ENCODE results near the gene SYNCRIP. TPM values are rescaled to one million over a fixed set of nuclear protein-coding genes. Genes with fewer than 3 reads are reported as not detected.
"Not testable (repeated sequence)": the region's sequence is repeated elsewhere in the genome, so short reads cannot be mapped to it uniquely, and the experiment has no call there.

Gene SYNCRIP
- 100 to 1,000 TPM; 155 to 201 (median 177) TPM for polyA plus RNA-seq (ENCODE audit: insufficient read length in 3 of 3)
- long read RNA-seq, donor 1, full-length matches to known transcripts = 7 of 24 reads
- long read RNA-seq, donor 1, partial matches to known transcripts = 17 of 24 reads
- long read RNA-seq, donor 1, other reads (novel, unspliced or antisense) = 0 of 24 reads
- long read RNA-seq, donor 2, full-length matches to known transcripts = 6 of 36 reads
- long read RNA-seq, donor 2, partial matches to known transcripts = 30 of 36 reads
- long read RNA-seq, donor 2, other reads (novel, unspliced or antisense) = 0 of 36 reads
- long read RNA-seq, donor 3, full-length matches to known transcripts = 7 of 82 reads
- long read RNA-seq, donor 3, partial matches to known transcripts = 75 of 82 reads
- long read RNA-seq, donor 3, other reads (novel, unspliced or antisense) = 0 of 82 reads
- long read RNA-seq, donor 4, full-length matches to known transcripts = 8 of 31 reads
- long read RNA-seq, donor 4, partial matches to known transcripts = 23 of 31 reads
- long read RNA-seq, donor 4, other reads (novel, unspliced or antisense) = 0 of 31 reads
- long read RNA-seq, donor 5 = 0 reads
- long read RNA-seq, donor 6, full-length matches to known transcripts = 9 of 69 reads
- long read RNA-seq, donor 6, partial matches to known transcripts = 60 of 69 reads
- long read RNA-seq, donor 6, other reads (novel, unspliced or antisense) = 0 of 69 reads
- long read RNA-seq, donor 7, full-length matches to known transcripts = 3 of 71 reads
- long read RNA-seq, donor 7, partial matches to known transcripts = 68 of 71 reads
- long read RNA-seq, donor 7, other reads (novel, unspliced or antisense) = 0 of 71 reads
- long read RNA-seq, donor 8 = 0 reads
- long read RNA-seq, donor 9, full-length matches to known transcripts = 9 of 26 reads
- long read RNA-seq, donor 9, partial matches to known transcripts = 17 of 26 reads
- long read RNA-seq, donor 9, other reads (novel, unspliced or antisense) = 0 of 26 reads
- long read RNA-seq, donor 10, full-length matches to known transcripts = 5 of 73 reads
- long read RNA-seq, donor 10, partial matches to known transcripts = 68 of 73 reads
- long read RNA-seq, donor 10, other reads (novel, unspliced or antisense) = 0 of 73 reads
- long read RNA-seq, donor 11, full-length matches to known transcripts = 8 of 32 reads
- long read RNA-seq, donor 11, partial matches to known transcripts = 24 of 32 reads
- long read RNA-seq, donor 11, other reads (novel, unspliced or antisense) = 0 of 32 reads
- long read RNA-seq, donor 12, full-length matches to known transcripts = 7 of 7 reads
- long read RNA-seq, donor 12, partial matches to known transcripts = 0 of 7 reads
- long read RNA-seq, donor 12, other reads (novel, unspliced or antisense) = 0 of 7 reads
- long read RNA-seq, donor 13 = 0 reads
- long read RNA-seq, donor 14, full-length matches to known transcripts = 5 of 27 reads
- long read RNA-seq, donor 14, partial matches to known transcripts = 22 of 27 reads
- long read RNA-seq, donor 14, other reads (novel, unspliced or antisense) = 0 of 27 reads
- long read RNA-seq, donor 15, full-length matches to known transcripts = 2 of 8 reads
- long read RNA-seq, donor 15, partial matches to known transcripts = 6 of 8 reads
- long read RNA-seq, donor 15, other reads (novel, unspliced or antisense) = 0 of 8 reads
- long read RNA-seq, donor 16, full-length matches to known transcripts = 33 of 151 reads
- long read RNA-seq, donor 16, partial matches to known transcripts = 118 of 151 reads
- long read RNA-seq, donor 16, other reads (novel, unspliced or antisense) = 0 of 151 reads

DNA sequence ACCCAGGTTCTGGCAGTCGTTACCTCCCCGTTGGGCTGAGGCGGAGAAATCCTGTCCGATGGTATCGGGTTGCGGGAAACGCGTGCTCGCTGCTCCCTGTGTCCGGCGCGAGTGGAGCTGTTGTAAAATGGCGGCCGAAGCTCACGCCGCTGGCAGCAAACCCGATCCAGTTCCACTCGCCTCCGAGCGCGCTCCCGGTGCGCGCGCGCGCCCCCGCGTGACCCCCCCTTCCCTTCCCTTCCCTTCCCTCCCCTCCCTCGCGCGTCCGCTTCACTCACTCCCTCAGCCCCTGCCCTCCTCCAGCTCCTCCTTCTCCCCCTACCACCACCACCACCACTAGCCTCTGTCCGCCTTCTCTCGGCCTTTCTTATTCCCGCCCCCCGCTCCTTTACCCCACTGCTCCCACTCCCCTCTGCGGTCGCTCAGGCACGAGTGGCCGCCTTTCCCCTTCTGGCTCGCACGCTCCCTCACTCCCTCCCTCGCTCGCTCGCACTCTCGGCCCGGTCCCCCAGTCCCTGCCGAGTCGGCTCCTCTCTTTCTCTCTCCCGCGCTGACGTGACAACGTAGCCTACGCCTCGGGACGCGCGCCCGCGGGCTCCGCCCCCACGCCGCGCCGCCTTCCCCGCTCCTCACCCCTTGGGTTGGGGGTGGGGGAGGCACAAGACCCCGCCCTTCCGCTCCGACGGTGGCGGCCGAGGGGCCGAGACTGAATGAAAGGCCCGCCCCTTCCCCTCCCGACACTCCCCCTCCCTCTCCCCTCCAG lies at the start of gene SYNCRIP:
Gene SYNCRIP, minus strand, starts transcription at position 113 of the 763 bp plus-strand sequence. CDS start 1,447 bp downstream, outside the sequence.
- peak; percentile 93 to 98 (median 97) for DNase-seq (ENCODE audit: extremely low read depth in 1 of 11, low read depth in 9 of 11, low spot score in 4 of 11)

DNA sequence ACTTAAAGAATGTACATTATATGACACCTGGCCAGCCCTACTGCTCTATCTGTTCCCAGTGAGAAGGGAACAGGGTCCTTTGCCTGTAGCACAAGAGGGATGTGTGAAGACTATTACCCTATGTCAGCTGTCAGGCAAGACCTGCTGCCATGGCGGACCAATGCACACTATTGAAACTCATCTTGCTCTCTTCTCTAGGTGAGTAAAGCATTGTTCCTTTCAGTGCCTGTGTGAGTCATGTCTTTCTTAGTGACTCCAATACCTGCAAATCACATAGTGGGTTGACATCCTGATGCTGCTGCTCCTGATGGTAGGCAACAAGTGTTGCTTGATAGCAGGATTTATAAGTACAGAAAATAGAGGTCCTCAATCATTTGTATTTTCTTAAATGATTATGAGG lies 48.8 kb upstream of the SYNCRIP start:
- DNase-seq (ENCODE audit: extremely low read depth in 1 of 11, low read depth in 9 of 11, low spot score in 4 of 11) = no peak

DNA sequence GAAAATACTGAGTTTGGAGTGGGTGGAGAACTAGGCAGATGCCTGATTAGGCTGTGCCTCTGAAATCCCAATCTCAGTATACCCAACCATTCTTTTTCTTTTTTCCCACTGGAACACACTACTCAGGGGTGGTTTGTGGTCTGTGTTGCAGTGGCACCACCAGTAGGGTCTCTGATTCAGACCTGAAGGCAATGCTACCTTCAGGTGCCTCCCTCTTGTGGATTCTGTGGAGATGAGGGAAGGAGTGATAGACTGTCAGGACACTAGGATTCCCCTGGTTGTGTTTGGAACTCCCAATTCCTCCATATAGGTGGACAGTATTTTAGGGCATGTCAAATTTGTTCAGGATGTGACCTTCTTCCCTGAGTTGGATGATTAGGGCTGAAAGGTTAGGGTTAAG lies 47.4 kb upstream of the SYNCRIP start:
- no peak for DNase-seq (ENCODE audit: extremely low read depth in 1 of 11, low read depth in 9 of 11, low spot score in 4 of 11)

DNA sequence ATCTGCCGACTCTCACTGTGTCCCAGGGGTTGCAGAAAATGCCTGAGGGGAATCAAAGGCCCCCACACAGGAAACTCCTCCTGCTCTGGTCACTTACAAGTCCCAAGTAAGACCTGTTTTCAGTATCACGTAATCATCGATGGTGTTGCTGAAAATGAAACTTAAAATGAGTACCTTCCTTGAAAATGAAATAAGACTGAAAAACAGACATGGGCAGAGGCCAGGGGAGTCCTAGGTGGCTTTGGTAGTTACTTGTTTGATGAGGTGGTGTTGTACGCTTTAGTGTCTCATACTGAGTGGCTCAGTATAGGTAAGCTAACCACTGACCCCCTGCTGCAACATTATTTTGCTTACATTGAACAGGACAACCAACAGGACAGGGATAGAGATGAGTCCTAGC lies 43.0 kb upstream of the SYNCRIP start:
- DNase-seq (ENCODE audit: extremely low read depth in 1 of 11, low read depth in 9 of 11, low spot score in 4 of 11) = no peak

DNA sequence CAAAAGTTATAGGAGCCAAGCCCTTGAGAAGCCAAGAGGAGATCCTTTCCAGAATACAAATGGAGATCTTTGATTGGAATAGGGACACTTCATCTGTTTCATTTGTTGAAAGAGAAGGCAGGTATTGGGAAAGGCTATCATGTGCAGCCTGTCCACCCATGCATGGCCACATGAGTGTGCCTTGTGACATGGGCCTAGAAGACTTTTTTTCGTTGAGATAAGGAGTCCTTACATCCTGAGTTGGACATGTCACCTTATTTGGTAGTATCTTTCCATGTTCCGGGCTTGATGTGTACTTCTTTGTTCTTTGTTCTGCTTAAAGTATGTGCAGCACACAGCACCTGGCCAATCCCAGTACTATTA lies 42.1 kb upstream of the SYNCRIP start:
- no peak for DNase-seq (ENCODE audit: extremely low read depth in 1 of 11, low read depth in 9 of 11, low spot score in 4 of 11)

DNA sequence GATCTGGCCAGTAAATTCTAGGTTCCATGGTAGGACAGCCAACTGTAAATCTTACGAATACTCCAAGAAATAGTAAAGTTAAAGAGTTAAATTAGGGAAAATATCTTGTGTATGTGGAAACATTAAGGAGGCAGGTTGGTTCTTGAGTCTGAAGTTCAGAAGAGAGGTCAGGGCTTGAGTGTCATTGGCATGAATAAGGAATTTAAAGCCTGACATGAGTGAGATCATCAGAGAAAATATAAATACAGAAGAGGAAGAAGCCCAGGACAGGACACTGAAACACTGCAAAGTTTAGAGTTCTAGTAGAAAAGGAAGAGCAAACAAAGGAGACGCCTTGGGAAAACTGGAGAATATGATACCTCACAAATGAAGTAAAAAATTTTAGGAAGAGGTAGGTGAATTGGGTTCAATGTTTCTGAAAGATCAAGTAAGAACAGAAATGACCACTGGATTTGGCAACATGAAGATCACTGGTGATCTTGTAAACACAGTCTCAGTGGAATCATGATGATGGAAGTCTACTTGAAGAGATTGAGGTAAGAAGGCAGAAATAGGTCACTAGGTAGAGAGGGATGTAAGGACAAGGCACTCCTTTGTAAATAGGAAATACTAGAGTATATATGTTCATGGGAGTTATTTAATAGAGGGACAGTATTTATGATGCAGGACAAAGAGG lies 41.6 kb upstream of the SYNCRIP start:
- no peak for DNase-seq (ENCODE audit: extremely low read depth in 1 of 11, low read depth in 9 of 11, low spot score in 4 of 11)

DNA sequence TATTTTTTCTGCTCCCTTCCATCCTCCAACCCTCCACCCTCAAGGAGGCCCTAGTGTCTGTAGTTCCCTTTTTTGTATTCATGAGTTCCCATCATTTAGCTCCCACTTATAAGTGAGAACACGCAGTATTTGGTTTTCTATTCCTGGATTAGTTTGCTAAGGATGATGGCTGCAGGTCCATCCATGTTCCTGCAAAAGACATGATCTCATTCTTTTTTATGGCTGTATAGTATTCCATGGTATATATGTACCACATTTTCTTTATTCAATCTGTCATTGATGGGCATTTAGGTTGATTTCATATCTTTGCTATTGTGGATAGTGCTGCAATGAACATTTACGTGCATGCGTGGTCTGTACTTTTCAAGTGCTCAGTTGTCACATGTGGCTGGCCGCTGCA lies 39.2 kb upstream of the SYNCRIP start:
- DNase-seq (ENCODE audit: extremely low read depth in 1 of 11, low read depth in 9 of 11, low spot score in 4 of 11) = not testable (repeated sequence)

DNA sequence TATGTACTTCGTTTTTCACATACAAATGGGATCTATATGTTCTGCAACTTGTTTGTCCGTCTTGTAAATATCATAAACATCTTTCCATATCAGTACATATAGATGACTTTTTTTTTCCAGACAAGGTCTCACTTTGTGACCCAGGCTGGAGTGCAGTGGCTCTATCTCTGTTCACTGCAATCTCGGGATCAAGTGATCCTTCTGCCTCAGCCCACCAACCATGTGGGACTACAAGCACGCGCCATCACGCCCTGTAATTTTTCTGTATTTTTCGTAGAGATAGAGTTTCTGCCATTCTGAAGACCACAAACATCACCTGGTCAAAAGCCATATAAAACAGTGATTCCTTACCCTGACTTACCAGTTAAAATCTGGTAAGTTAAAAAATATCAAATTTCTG lies 37.7 kb upstream of the SYNCRIP start:
- no peak for DNase-seq (ENCODE audit: extremely low read depth in 1 of 11, low read depth in 9 of 11, low spot score in 4 of 11)

DNA sequence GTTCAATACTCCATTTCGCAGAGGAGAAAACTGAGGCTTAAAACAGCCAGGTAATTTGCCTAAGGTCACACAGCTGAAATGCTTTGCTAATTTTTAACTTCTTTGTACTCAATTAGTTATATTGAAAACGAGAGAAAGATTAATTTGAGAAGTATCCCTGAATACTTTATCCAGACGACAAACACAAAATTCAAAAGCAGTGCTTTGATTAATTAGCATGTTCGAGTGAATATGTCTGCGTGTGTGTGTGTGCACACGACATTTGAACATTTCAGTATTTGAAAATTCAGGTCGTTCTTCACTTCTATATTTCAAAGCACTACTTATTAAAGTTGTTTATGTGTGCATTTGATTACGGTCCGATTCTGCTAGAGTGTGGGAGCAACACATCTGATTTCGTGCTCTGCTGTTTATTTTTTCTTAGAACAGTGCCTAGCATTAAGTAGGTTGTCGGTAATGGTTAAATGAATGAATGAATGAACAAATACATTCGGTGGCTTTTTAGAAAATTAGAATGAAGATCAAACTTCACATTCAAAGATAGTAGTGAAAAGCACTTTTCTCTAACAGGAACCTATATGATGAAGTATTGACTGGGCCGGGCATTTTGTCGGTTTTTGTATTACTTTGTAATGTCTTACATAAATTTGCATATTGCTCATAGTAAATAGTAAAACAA lies 36.9 kb upstream of the SYNCRIP start:
- no peak for DNase-seq (ENCODE audit: extremely low read depth in 1 of 11, low read depth in 9 of 11, low spot score in 4 of 11)

DNA sequence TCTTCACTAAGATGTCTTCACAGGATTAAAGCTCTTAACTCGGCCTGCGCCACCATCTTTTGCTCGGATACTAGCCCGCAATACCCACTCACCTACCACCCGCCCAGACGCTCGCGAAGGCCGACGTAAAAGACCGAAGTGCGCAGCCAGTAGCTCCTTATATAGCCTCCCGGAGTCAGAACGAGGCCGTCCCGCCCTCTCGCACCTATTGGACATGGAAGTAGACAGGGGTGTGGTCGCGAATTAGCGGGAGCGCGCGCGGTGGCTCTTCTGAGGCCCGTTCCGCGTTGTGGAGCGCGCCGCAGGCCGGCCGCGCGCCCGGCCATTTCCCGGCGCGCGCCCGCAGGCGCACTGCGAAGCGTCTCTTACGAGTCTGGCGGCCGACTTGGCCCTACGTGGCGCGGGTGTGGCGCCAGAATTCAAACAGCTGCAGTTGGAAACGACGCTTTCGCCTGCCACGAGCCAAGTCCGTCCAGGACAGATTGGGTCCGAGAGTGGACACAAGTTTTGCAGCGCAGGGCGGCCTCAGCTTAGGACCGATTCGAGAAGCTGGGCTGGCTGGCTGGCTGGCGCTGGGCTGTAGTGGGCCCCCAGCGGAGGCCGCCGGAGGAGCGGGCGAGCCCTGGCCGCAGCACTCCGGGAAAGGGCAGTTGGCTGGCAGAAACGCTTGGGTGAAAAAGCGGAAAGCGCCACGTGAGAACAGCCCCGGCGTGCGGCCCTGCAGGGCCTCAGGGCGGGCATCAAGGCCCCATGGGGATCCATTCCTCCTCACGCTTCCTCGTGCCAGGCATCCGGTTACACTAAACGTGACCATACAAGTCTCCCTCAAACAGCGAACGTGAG lies 36.1 kb upstream of the SYNCRIP start:
- DNase-seq (ENCODE audit: extremely low read depth in 1 of 11, low read depth in 9 of 11, low spot score in 4 of 11) = peak; percentile 96 to 99 (median 98)

DNA sequence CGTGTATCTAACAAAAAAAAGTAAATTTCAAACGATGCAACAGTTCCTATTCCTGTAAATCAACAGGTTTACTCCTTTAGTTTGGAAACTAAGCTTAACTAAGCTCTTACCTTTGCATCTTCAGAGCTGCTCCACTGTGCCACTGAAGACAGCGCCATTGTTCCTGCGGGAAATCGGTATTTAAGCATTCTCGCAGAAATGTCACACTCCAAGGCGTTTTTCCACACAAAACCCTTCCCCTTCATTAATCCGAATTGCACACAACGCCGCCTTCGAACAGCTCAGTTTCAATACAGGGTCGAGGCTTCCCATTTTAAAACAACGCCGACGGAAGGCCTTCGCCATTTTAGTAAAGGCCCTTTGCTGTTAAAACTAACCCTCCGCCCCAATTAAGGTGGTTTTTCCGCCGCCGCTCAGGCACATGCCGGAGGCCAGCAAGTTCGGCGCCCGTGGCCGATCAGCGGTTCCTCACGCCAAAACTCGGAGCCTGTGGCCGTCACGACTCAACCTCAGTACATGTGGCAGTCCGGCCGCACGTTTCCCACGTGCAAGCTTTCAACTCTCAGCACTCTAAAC lies 35.4 kb upstream of the SYNCRIP start:
- DNase-seq (ENCODE audit: extremely low read depth in 1 of 11, low read depth in 9 of 11, low spot score in 4 of 11) = peak in 2 of 11 donors; percentile 10 to 38

DNA sequence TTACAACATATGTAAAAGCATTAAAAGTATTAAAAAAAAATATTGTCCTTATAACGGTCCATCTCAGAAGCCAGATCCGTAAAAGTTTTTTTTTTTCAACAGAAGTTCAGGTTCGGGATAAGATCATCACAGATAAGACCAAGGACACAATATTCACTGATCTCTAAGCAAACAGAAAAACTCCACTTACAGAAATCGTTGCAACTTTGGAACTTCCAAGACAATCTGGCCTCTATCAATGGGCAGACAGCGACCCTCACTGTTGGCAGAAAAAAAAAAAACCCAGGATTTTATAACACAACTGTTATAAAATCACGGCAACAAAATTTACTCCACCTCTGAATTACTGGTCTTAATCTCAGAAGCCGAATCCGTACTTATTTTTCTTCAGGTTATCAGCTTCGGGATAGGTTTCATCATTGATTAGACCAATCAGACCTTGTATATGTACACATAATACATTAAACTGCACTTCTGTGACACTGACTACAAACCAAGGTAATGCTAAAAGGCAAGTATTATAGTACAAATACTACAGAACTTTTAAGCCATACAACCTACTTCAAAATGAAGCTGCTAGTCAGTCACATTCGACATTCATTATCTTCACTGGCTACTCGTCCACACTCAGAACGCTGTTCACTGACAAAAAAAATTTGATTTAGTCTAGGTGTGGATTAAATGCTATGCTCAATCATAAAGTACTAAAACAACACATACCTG lies 34.7 kb upstream of the SYNCRIP start:
- peak in 5 of 11 donors; percentile 6 to 23 (median 18) for DNase-seq (ENCODE audit: extremely low read depth in 1 of 11, low read depth in 9 of 11, low spot score in 4 of 11)

DNA sequence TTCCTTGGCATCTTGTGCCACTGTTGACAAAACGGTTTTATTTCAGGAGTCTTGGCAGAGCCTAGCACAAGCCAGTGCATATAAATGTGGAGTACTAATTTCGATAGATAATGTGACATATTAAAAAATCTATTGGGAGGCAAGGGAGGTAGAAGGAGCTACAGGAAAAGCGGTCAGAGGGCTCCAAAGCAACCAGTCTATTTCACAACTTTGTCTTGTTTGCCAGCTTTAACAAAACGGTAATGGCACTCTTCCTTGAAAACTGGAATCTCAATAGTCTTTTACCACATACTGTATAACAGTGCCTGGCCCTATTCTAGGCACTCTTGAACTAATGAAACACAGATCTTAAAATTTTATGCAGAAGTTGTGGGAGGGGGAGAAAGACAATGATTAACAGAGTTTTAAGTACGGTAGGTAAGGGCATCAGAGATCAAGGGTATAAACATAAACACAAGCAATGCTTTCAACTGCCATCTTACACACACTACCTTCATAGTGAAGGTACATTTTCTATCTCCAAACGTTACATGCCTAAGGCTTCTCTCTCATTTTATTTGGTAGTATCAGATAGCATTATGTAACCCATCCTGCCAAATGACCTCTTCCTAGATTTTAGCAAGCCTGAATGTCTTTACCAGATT lies 33.5 kb upstream of the SYNCRIP start:
- DNase-seq (ENCODE audit: extremely low read depth in 1 of 11, low read depth in 9 of 11, low spot score in 4 of 11) = no peak
